Naive thymus-derived CD4-positive, alpha-beta T cell (primary cell): ENCODE data around the gene C16orf54. TPM values are rescaled to one million over a fixed set of nuclear protein-coding genes. Genes with fewer than 3 reads are reported as not detected.
A peak's percentile ranks its signal among the peaks of the same experiment; 100 is the strongest.

ENCODE experiments used
- ATAC-seq: fragments of 150-1000 bp; cut with Tn5 transposase; 2 replicates; pipeline ENCODE4 v1.10.0; 2021; ENCODE audit warnings: mild to moderate bottlenecking, moderate library complexity
- CTCF ChIA-PET: fragments of 350-600 bp; sonication (Branson Sonifier 250); formaldehyde crosslinking; loops from one replicate; lab custom pipeline; 2021; ENCODE audit warnings: antibody characterized with exemption; lab: Charles Lee
- POLR2A ChIA-PET: fragments of 350-600 bp; sonication (Branson Sonifier 250); formaldehyde crosslinking; loops from one replicate; lab custom pipeline; 2021; ENCODE audit warnings: antibody characterized with exemption, inconsistent platforms; lab: Charles Lee
- DNase-seq, 9 donors: peaks; one replicate each; pipeline versions ENCODE4 v3.0.0 to v3.0.0-alpha.2; 2020 to 2022; ENCODE audit warnings: mixed read lengths in 1 of 9
- H3K27ac ChIP-seq: one replicate; pipeline ENCODE4 v1.7.0; 2013; ENCODE audit warnings: mild to moderate bottlenecking, low read depth, low read length, moderate library complexity
- H3K27me3 ChIP-seq, 2 donors: one replicate each; pipeline ENCODE4 v1.7.0; 2013; ENCODE audit warnings: low read length in 2 of 2, mild to moderate bottlenecking in 2 of 2, moderate library complexity in 2 of 2; ENCODE audit not compliant: control insufficient read depth in 2 of 2, insufficient read depth in 2 of 2
- H3K36me3 ChIP-seq, 3 experiments: 1 replicate in 2 of 3; 2 replicates in 1 of 3; pipeline ENCODE4 v1.7.0; 2013; ENCODE audit warnings: low read length in 3 of 3, mild to moderate bottlenecking in 3 of 3, moderate library complexity in 1 of 3; ENCODE audit not compliant: insufficient read depth in 3 of 3, control insufficient read depth in 2 of 3
- H3K4me1 ChIP-seq, 2 donors: one replicate each; pipeline ENCODE4 v1.7.0; 2013; ENCODE audit warnings: low read length in 2 of 2, mild to moderate bottlenecking in 2 of 2, moderate library complexity in 1 of 2; ENCODE audit not compliant: control insufficient read depth in 2 of 2, insufficient read depth in 2 of 2
- H3K4me3 ChIP-seq: 2 replicates; pipeline ENCODE4 v1.7.0; 2013; ENCODE audit warnings: mild to moderate bottlenecking, low read length
- H3K9me3 ChIP-seq, 3 experiments: 1 replicate in 2 of 3; 2 replicates in 1 of 3; pipeline ENCODE4 v1.7.0; 2013; ENCODE audit warnings: low read length in 3 of 3; ENCODE audit not compliant: control insufficient read depth in 2 of 3
- H3K27ac Mint-ChIP-seq, 9 donors: one replicate each; pipeline ENCODE4 v1.8.0; 2020 to 2022; ENCODE audit warnings: mixed read lengths in 9 of 9, mild to moderate bottlenecking in 8 of 9, moderate library complexity in 5 of 9, inconsistent platforms in 2 of 9
- H3K27me3 Mint-ChIP-seq, 5 donors: one replicate each; pipeline ENCODE4 v1.8.0; 2021 to 2022; ENCODE audit warnings: mixed read lengths in 5 of 5, mild to moderate bottlenecking in 1 of 5
- H3K36me3 Mint-ChIP-seq, 5 donors: one replicate each; pipeline ENCODE4 v1.8.0; 2020 to 2022; ENCODE audit warnings: mixed read lengths in 5 of 5, mild to moderate bottlenecking in 3 of 5, inconsistent platforms in 1 of 5
- H3K4me1 Mint-ChIP-seq, 7 donors: one replicate each; pipeline ENCODE4 v1.8.0; 2020 to 2022; ENCODE audit warnings: mixed read lengths in 7 of 7, mild to moderate bottlenecking in 3 of 7, inconsistent platforms in 1 of 7
- H3K4me3 Mint-ChIP-seq, 10 donors: one replicate each; pipeline ENCODE4 v1.8.0; 2020 to 2022; ENCODE audit warnings: mild to moderate bottlenecking in 10 of 10, mixed read lengths in 10 of 10, moderate library complexity in 6 of 10, inconsistent platforms in 2 of 10
- H3K9me3 Mint-ChIP-seq, 11 donors: one replicate each; pipeline ENCODE4 v1.8.0; 2020 to 2022; ENCODE audit warnings: mixed read lengths in 11 of 11, mild to moderate bottlenecking in 4 of 11, inconsistent platforms in 1 of 11, moderate library complexity in 1 of 11
- intact Hi-C, 2 donors: fragments of 100-400 bp; cut with micrococcal nuclease; formaldehyde crosslinking; loops; one replicate each; pipeline ENCODE4 v1.15.1; 2023
- polyA plus RNA-seq, 2 donors: library from polyadenylated mRNA; unstranded; fragments of 300-500 nt; fragmentation: Illumina TruSeq; gene quantifications; one replicate each; pipeline ENCODE4 v1.2.3, GENCODE V29; 2021
- total RNA-seq, 6 experiments: library from RNA in 5 of 6; stranded (reverse) in 5 of 6; gene quantifications; 1 replicate in 5 of 6; 2 replicates in 1 of 6; pipeline ENCODE4 v1.2.3 and lab custom pipeline; 2021 to 2026

The C16orf54 gene
- total and polyA plus RNA-seq, 7 experiments from 2014 or later = 43.2 to 228 (median 139) TPM

DNA sequence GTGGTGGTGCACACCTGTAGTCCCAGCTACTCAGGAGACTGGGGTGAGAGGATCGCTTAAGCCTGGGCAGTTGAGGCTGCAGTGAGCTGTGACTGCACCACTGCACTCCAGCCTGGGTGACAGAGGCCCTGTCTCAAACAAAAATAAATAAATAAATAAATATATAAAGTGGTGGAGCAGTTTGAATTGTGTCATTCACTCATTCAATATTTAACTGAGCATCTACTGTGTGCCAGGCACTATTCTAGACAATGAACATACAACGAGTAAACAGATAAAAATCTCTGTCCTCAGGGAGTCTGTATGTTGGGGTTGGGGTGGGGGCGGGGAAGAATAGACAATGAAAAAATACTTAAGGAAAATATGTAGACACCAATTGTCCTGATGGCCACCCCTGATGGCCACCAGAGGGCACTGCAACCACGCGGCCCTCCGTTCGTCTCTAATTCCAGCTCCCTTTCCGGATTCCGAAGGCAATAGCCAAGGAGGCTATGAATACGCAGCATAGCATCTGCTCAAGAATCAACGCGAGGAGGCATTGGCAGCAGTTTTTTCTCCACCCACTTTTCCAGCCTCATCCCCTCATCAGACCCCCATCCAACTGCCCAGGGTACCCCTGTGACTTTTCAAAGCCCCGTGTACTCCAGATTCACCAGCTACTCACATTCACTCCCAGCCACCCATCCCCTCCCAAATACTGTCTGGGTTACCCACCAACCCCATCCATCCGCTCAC lies 45.4 kb downstream of the C16orf54 start:
- intact Hi-C loops = loop anchor here (1.0 to 5.0 kb wide), 14 partner anchors 10 to 321 kb away; partner anchors contain the start of genes CDIPT (in 2 of the 2), PAGR1 (in 2 of the 2), INO80E (in 1 of the 2) and KCTD13 (in 1 of the 2)
- no peaks in the 10 kb centered on the region for H3K36me3 ChIP-seq
- Mint-ChIP-seq H3K27me3 (no peaks in the 10 kb centered on the region), H3K36me3 (peaks cover 0 to 6% (median 0%) of the 10 kb centered on the region in 5 donors), H3K27ac (peak overlapping the region; percentile 87 to 99 (median 94)), H3K9me3 (no peaks in the 10 kb centered on the region), H3K4me1 (peaks cover 30 to 39% (median 32%) of the 10 kb centered on the region in 7 donors), H3K4me3 (peak overlapping the region; percentile 12 to 84 (median 75))
- CTCF ChIA-PET = interaction anchor here (0.7 to 6.2 kb wide), 25 partner anchors 9 to 331 kb away, joined by 3 to 134 read pairs (median 5); partner anchors contain the start of genes KIF22, MAZ, MVP and PAGR1
- ATAC-seq (peak; percentile 60), DNase-seq (peak; percentile 63 to 82 (median 75))
- H3K27me3 ChIP-seq = no peaks in the 10 kb centered on the region
- peak overlapping the region; percentile 41 for H3K4me3 ChIP-seq
- no peaks in the 10 kb centered on the region for H3K9me3 ChIP-seq
- POLR2A ChIA-PET = interaction anchor here (0.6 to 7.2 kb wide), 29 partner anchors 11 to 365 kb away, joined by 3 to 76 read pairs (median 4); partner anchors contain the start of genes ALDOA, HIRIP3, INO80E and KIF22
- no peak overlapping the region for H3K27ac ChIP-seq
- peaks cover 31 to 32% of the 10 kb centered on the region in 2 donors for H3K4me1 ChIP-seq

DNA sequence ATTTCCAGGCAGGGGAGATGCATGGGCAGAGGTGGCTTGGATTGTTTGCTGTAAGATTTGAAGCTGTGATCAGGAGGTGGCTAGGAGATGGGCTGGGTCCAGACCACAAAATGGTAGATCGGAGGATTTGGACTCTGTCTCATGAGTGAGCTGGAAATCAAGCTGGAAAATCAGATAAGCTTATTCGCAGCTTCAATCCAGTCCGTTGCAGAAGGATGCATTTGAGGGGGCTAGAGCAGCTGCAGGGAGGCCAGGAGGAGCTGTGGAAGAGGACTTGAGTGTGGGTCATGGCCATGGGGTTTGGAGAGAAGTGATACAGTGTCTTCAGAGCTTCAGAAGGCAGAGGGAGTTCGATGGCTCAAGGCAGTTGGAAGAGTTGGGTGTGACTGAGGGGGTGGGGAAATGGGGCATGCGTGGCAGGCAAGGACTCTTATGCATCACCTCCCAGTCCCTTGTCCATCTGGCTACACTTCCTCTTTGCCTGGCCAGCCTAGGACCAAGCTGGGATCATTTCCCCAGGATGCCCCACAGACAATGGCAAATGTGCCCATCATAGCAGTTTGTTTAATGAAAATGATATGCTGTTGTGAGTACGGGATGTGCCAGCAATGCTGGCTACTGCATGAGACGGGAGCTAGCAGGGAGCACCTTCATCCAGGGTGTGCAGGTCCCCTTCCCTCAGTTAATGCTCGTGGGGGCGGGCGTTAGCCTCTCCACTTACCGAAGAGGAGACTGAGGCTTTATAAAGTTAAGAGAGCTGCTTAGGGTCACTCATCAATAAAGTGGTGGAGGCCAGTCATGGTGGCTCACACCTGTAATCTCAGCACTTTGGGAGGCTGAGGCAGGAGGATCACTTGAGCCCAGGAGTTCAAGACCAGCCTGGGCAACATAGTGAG lies 46.2 kb downstream of the C16orf54 start:
- ATAC-seq = no peak

DNA sequence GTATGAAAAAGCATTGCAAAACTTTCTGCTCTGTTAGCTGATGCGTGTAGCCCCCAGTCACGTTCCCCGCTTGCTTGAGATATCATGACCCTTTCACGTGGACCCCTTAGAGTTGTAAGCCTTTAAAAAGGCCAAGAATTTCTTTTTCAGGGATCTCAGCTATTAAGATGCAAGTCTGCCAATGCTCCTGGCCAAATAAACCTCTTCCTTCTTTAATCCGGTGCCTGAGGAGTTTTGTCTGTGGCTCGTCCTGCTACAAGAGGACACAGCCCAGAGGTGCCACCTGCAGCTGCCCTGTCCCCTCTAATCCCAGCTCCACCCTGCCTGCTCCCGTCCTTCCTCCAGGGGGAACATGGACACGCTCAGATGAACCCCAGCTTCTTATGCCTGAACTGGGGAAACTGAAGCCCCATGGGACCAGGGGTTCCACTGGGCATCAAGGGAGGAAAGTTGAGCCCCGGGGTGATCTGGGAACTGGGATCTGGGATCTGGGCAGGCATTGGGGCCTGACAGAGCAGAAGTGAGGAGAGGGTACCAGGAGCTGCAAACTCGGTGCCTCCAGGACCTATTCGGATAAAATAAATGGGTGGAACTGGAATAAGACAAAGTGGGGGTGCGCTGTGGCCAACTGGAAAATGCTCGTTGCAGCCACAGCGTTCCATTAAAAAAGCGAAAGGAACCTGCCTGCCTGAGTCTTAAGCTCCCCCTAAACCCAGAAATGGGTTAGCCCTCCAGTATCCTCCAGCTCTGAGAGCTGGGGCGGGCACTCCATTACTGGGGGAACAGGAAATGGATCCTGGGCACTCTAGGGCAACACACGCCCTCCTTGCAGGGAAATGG lies 47.1 kb downstream of the C16orf54 start:
- ATAC-seq (no peak), DNase-seq (no peak)
- ChIA-PET CTCF (interaction anchor here (0.6 to 6.2 kb wide), 15 partner anchors 18 to 482 kb away, joined by 3 to 134 read pairs (median 9); partner anchors contain the start of genes KIF22, MAZ, MVP and PAGR1), POLR2A (interaction anchor here (0.6 to 7.2 kb wide), 8 partner anchors 12 to 119 kb away, joined by 3 to 76 read pairs (median 19); partner anchors contain the start of genes MAZ, MVP and PAGR1)
- H3K27me3 ChIP-seq = no peaks in the 10 kb centered on the region
- intact Hi-C loops = no loop called here
- no peaks in the 10 kb centered on the region for H3K9me3 Mint-ChIP-seq
- peaks cover 28 to 39% (median 32%) of the 10 kb centered on the region in 7 donors for H3K4me1 Mint-ChIP-seq
- H3K27me3 Mint-ChIP-seq = no peaks in the 10 kb centered on the region
- H3K4me3 Mint-ChIP-seq = peak overlapping the region in 1 of 10 donors; percentile 38
- no peak overlapping the region for H3K27ac ChIP-seq
- H3K4me3 ChIP-seq = no peak overlapping the region
- H3K4me1 ChIP-seq = peaks cover 31 to 32% of the 10 kb centered on the region in 2 donors
- peak overlapping the region in 4 of 9 donors; percentile 41 to 72 (median 56) for H3K27ac Mint-ChIP-seq
- peaks cover 0 to 6% (median 0%) of the 10 kb centered on the region in 5 donors for H3K36me3 Mint-ChIP-seq
- no peaks in the 10 kb centered on the region for H3K9me3 ChIP-seq
- H3K36me3 ChIP-seq = no peaks in the 10 kb centered on the region

More for the DNA sequence above, 46.2 kb downstream of the C16orf54 start:
- peak overlapping the region in 3 of 9 donors; percentile 41 to 72 (median 55) for H3K27ac Mint-ChIP-seq
- no peaks in the 10 kb centered on the region for H3K27me3 ChIP-seq
- ChIA-PET POLR2A (interaction anchor here (0.6 to 7.2 kb wide), 24 partner anchors 12 to 366 kb away, joined by 3 to 76 read pairs (median 8); partner anchors contain the start of genes ALDOA, HIRIP3, INO80E and KIF22), CTCF (interaction anchor here (0.6 to 6.2 kb wide), 27 partner anchors 9 to 332 kb away, joined by 3 to 134 read pairs (median 4); partner anchors contain the start of genes KIF22, MAZ, MVP and PAGR1)
- H3K36me3 Mint-ChIP-seq = peaks cover 0 to 6% (median 0%) of the 10 kb centered on the region in 5 donors
- peaks cover 31 to 32% of the 10 kb centered on the region in 2 donors for H3K4me1 ChIP-seq
- no peak for DNase-seq
- H3K27ac ChIP-seq = no peak overlapping the region
- H3K9me3 ChIP-seq = no peaks in the 10 kb centered on the region
- H3K27me3 Mint-ChIP-seq = no peaks in the 10 kb centered on the region
- no peaks in the 10 kb centered on the region for H3K9me3 Mint-ChIP-seq
- no peaks in the 10 kb centered on the region for H3K36me3 ChIP-seq
- H3K4me3 ChIP-seq = no peak overlapping the region
- peaks cover 28 to 39% (median 32%) of the 10 kb centered on the region in 7 donors for H3K4me1 Mint-ChIP-seq
- H3K4me3 Mint-ChIP-seq = peak overlapping the region in 1 of 10 donors; percentile 38
- intact Hi-C loops = loop anchor here (1.0 to 5.0 kb wide), 14 partner anchors 11 to 322 kb away; partner anchors contain the start of genes CDIPT (in 2 of the 2), PAGR1 (in 2 of the 2), INO80E (in 1 of the 2) and KCTD13 (in 1 of the 2)

- no peaks in the 10 kb centered on the region for H3K27me3 ChIP-seq
- peaks cover 26% of the 10 kb centered on the region in 2 donors for H3K4me1 ChIP-seq
- H3K4me1 Mint-ChIP-seq = peaks cover 25 to 35% (median 28%) of the 10 kb centered on the region in 7 donors
- peak overlapping the region in 1 of 9 donors; percentile 18 for H3K27ac Mint-ChIP-seq
- CTCF ChIA-PET = interaction anchor here (0.6 to 6.2 kb wide), 6 partner anchors 18 to 482 kb away, joined by 3 to 134 read pairs (median 14); partner anchors contain the start of genes KIF22 and MAZ
- no peaks in the 10 kb centered on the region for H3K9me3 Mint-ChIP-seq
- H3K36me3 Mint-ChIP-seq = peaks cover 0 to 6% (median 0%) of the 10 kb centered on the region in 5 donors
- no peak overlapping the region for H3K4me3 Mint-ChIP-seq
- H3K4me3 ChIP-seq = no peak overlapping the region
- no peak for ATAC-seq
- no peaks in the 10 kb centered on the region for H3K27me3 Mint-ChIP-seq
- no peaks in the 10 kb centered on the region for H3K36me3 ChIP-seq
- POLR2A ChIA-PET = interaction anchor here (0.6 to 1.5 kb wide), 2 partner anchors 12 to 88 kb away, joined by 3 to 4 read pairs; no protein-coding TSS in a partner anchor
- H3K9me3 ChIP-seq = no peaks in the 10 kb centered on the region
- intact Hi-C loops = no loop called here
- no peak overlapping the region for H3K27ac ChIP-seq
- no peak for DNase-seq
Observed at GRCh38 chr16:29698042-29698441, 47.7 kb downstream of the C16orf54 start.

DNA sequence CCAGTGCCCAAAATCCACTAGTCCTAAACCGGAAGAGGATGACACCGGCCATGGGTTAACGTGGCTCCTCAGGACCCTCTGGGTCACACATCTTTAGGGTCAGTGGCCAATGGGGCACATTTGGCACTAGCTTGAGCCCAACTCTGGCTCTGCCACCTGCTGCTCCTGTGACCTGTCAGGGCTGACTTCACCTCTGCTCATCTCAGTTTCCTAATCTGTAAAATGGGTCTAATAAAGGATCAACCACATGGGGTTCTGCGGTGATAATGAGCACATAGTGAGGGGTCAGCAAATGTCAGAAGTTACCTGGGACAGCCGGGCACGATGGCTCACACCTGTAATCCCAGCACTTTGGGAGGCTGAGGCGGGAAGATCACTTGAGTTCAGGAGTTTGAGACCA lies 48.4 kb downstream of the C16orf54 start:
- Histone ChIP-seq H3K4me1 (peaks cover 19% of the 10 kb centered on the region in 2 donors), H3K9me3 (no peaks in the 10 kb centered on the region), H3K4me3 (no peak overlapping the region), H3K27ac (no peak overlapping the region), H3K36me3 (no peaks in the 10 kb centered on the region), H3K27me3 (no peaks in the 10 kb centered on the region)
- ChIA-PET CTCF (interaction anchor here (0.7 to 6.2 kb wide), 4 partner anchors 19 to 151 kb away, joined by 3 to 134 read pairs (median 36); partner anchors contain the start of gene KIF22), POLR2A (interaction anchor here (1.5 kb wide), 1 partner anchor 13 kb away, joined by 3 read pairs; no protein-coding TSS in a partner anchor)
- no peak overlapping the region for H3K4me3 Mint-ChIP-seq
- H3K9me3 Mint-ChIP-seq = no peaks in the 10 kb centered on the region
- ATAC-seq (no peak), DNase-seq (no peak)
- peaks cover 0 to 6% (median 0%) of the 10 kb centered on the region in 5 donors for H3K36me3 Mint-ChIP-seq
- H3K27ac Mint-ChIP-seq = peak overlapping the region in 1 of 9 donors; percentile 18
- H3K27me3 Mint-ChIP-seq = no peaks in the 10 kb centered on the region
- peaks cover 19 to 29% (median 21%) of the 10 kb centered on the region in 7 donors for H3K4me1 Mint-ChIP-seq
- intact Hi-C loops = no loop called here
